HFF-Myc (cell line): ENCODE results near the gene UBR2.
"Not testable (repeated sequence)": the region's sequence is repeated elsewhere in the genome, so short reads cannot be mapped to it uniquely, and the experiment has no call there.

Experiments used
- DNase-seq: peaks from one replicate; pipeline ENCODE4 v3.0.0-alpha.2; 2011; ENCODE audit warnings: low read depth; ENCODE audit errors: extremely low read depth
- H3K4me3 ChIP-seq: replicated peaks from 2 replicates; pipeline ENCODE4 v1.5.1; 2011; ENCODE audit warnings: low read depth, mild to moderate bottlenecking, control low read depth, low read length
- CTCF ChIP-seq: IDR thresholded peaks from 2 replicates; pipeline ENCODE4 v1.5.1; 2012; ENCODE audit warnings: mild to moderate bottlenecking, low read depth, low read length, control low read depth; ENCODE audit errors: missing control alignments

Gene UBR2

GRCh38 chr6:42565823-42566613 is 2.2 kb downstream of the UBR2 start:
- peak overlapping the region; percentile 65 for H3K4me3 ChIP-seq
- TF ChIP-seq CTCF: no peak
- DNase-seq: no peak

GRCh38 chr6:42566614-42567208 is 2.9 kb downstream of the UBR2 start:
- no peak overlapping the region for H3K4me3 ChIP-seq
- TF ChIP-seq CTCF: no peak
- DNase-seq: no peak

- not testable (repeated sequence) for H3K4me3 ChIP-seq, DNase-seq
Measured at GRCh38 chr6:42567237-42567636, 3.4 kb downstream of the UBR2 start.

- no peak for TF ChIP-seq CTCF
- DNase-seq: peak; percentile 92
- no peak overlapping the region for H3K4me3 ChIP-seq
Measured at GRCh38 chr6:42569102-42570028, 5.5 kb downstream of the UBR2 start.

- TF ChIP-seq CTCF: no peak
- DNase-seq: no peak
- H3K4me3 ChIP-seq: no peak overlapping the region
Measured at GRCh38 chr6:42571611-42572342, 7.9 kb downstream of the UBR2 start.

GRCh38 chr6:42572523-42572922 is 8.7 kb downstream of the UBR2 start:
- TF ChIP-seq CTCF: no peak
- no peak for DNase-seq
- no peak overlapping the region for H3K4me3 ChIP-seq

- DNase-seq, H3K4me3 ChIP-seq: not testable (repeated sequence)
Measured at GRCh38 chr6:42576538-42576937, 12.7 kb downstream of the UBR2 start.
